ENCODE data around the gene HIC1.

The HIC1 gene

GRCh38 chr17:2030779-2031163, 24.1 kb upstream of the HIC1 start:
- H3K27me3 Mint-ChIP-seq = peaks cover 43% of the 10 kb centered on the region
- H3K36me3 Mint-ChIP-seq (ENCODE audit: low read depth) = peaks cover 34% of the 10 kb centered on the region
- H3K4me3 Mint-ChIP-seq = peak overlapping the region; percentile 94
- H3K27ac Mint-ChIP-seq = peak overlapping the region; percentile 81
- intact Hi-C loops (cut with micrococcal nuclease) = no loop called here
- H3K4me1 Mint-ChIP-seq (ENCODE audit: low read depth) = peaks cover 40% of the 10 kb centered on the region
- H3K9me3 Mint-ChIP-seq = no peaks in the 10 kb centered on the region

DNA sequence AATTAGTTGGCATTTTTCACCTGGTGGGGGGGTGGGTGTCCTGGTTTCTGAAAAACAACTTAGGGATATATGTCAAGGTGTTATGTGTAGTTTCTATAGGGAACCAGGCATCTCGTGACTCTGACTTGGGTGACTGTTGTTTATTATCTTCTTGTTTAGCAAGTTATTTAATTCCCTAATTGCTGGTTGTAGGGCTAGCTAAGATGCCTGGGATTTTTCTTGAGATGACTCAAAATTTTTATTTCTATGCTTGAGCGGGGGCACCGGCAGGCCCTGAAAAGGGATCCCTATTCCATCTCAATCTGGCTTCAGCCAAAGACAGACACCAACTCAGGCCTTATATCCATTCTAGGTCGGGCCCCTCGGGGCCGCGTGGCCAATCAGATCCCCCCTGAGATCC, 21.8 kb upstream of the HIC1 start:
- Mint-ChIP-seq H3K4me1 (ENCODE audit: low read depth) (peaks cover 32% of the 10 kb centered on the region), H3K36me3 (ENCODE audit: low read depth) (peaks cover 49% of the 10 kb centered on the region), H3K9me3 (no peaks in the 10 kb centered on the region), H3K4me3 (no peak overlapping the region), H3K27ac (no peak overlapping the region), H3K27me3 (peaks cover 19% of the 10 kb centered on the region)
- intact Hi-C loops (cut with micrococcal nuclease) = no loop called here

DNA sequence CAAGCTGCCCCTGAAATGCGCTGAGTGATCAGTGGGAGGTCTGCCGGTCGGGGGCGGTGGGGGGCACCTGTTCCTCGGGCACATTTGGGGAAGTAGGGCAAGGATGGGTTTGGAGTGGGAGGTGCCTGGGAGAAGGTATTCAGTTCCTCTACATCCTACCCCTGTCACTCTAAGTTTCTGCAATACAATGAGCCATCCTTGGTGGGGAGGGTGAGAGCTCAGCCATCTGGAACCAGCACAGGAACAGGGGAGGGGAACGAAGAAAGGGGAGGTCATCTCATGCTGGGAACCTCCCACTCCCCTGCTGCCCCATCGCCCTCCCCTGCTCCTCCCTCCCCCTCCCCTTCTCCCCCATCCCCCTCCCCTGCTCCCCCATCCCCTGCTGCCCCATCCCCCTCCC, 20.7 kb upstream of the HIC1 start:
- Mint-ChIP-seq H3K27ac (no peak overlapping the region), H3K4me1 (ENCODE audit: low read depth) (peaks cover 23% of the 10 kb centered on the region), H3K9me3 (no peaks in the 10 kb centered on the region), H3K4me3 (no peak overlapping the region), H3K27me3 (peaks cover 9% of the 10 kb centered on the region), H3K36me3 (ENCODE audit: low read depth) (peaks cover 58% of the 10 kb centered on the region)
- intact Hi-C loops (cut with micrococcal nuclease) = no loop called here

GRCh38 chr17:2034806-2035540, 19.9 kb upstream of the HIC1 start:
- intact Hi-C loops (cut with micrococcal nuclease) = no loop called here
- H3K27ac Mint-ChIP-seq = no peak overlapping the region
- H3K9me3 Mint-ChIP-seq = no peaks in the 10 kb centered on the region
- H3K27me3 Mint-ChIP-seq = peaks cover 1% of the 10 kb centered on the region
- peaks cover 18% of the 10 kb centered on the region for H3K4me1 Mint-ChIP-seq (ENCODE audit: low read depth)
- no peak overlapping the region for H3K4me3 Mint-ChIP-seq
- peaks cover 66% of the 10 kb centered on the region for H3K36me3 Mint-ChIP-seq (ENCODE audit: low read depth)

- H3K27me3 Mint-ChIP-seq = no peaks in the 10 kb centered on the region
- intact Hi-C loops (cut with micrococcal nuclease) = no loop called here
- no peak overlapping the region for H3K4me3 Mint-ChIP-seq
- H3K27ac Mint-ChIP-seq = no peak overlapping the region
- H3K36me3 Mint-ChIP-seq (ENCODE audit: low read depth) = peaks cover 67% of the 10 kb centered on the region
- H3K4me1 Mint-ChIP-seq (ENCODE audit: low read depth) = peaks cover 11% of the 10 kb centered on the region
- H3K9me3 Mint-ChIP-seq = no peaks in the 10 kb centered on the region
These were observed 19.1 kb upstream of the HIC1 start for GRCh38 chr17:2035541-2036488.

DNA sequence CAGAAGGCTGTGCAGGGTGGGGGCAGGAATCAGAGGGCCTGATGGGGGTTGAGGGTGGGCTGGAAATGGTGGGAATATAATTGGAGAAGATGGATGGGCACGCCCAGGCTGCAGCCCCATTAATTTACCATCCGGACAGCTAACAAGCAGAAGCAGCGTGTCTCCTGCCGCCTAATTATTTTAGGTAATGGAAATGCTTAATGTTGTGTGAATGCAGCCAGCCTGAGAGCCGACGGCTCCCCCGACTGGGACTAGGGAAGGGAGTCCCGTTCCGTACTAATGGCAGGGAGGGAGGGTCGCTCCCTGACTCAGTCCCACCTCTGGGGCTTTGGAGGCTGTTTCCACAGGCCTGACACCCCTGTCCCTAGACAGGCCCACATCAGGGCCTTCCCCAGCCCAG, 17.7 kb upstream of the HIC1 start:
- Mint-ChIP-seq H3K4me3 (no peak overlapping the region), H3K36me3 (ENCODE audit: low read depth) (peaks cover 74% of the 10 kb centered on the region), H3K27me3 (no peaks in the 10 kb centered on the region), H3K9me3 (no peaks in the 10 kb centered on the region), H3K4me1 (ENCODE audit: low read depth) (peaks cover 12% of the 10 kb centered on the region), H3K27ac (no peak overlapping the region)
- intact Hi-C loops (cut with micrococcal nuclease) = no loop called here

DNA sequence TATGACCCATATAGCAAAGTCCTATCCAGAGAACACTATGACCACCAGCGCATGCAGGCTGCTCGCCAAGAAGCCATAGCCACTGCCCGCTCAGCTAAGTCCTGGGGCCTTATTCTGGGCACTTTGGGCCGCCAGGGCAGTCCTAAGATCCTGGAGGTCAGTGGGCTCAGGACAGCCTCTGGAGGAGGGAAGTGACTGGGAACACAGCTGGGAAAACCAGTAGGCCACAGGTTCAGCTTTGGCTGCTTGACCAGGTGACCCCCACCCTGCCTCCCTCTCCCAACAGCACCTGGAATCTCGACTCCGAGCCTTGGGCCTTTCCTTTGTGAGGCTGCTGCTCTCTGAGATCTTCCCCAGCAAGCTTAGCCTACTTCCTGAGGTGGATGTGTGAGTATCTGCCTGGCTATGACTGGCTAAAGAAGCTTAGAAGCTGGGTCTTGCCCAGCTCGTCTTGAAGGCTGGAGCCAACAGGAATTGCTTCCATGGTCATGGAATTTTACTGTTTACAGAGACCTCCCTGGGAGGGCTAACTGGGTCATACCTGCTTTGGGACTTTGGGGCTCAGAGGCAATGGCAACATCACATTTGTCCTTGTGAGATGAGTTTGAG, 14.6 kb upstream of the HIC1 start:
- H3K27ac Mint-ChIP-seq = no peak overlapping the region
- peaks cover 19% of the 10 kb centered on the region for H3K4me1 Mint-ChIP-seq (ENCODE audit: low read depth)
- H3K27me3 Mint-ChIP-seq = no peaks in the 10 kb centered on the region

DNA sequence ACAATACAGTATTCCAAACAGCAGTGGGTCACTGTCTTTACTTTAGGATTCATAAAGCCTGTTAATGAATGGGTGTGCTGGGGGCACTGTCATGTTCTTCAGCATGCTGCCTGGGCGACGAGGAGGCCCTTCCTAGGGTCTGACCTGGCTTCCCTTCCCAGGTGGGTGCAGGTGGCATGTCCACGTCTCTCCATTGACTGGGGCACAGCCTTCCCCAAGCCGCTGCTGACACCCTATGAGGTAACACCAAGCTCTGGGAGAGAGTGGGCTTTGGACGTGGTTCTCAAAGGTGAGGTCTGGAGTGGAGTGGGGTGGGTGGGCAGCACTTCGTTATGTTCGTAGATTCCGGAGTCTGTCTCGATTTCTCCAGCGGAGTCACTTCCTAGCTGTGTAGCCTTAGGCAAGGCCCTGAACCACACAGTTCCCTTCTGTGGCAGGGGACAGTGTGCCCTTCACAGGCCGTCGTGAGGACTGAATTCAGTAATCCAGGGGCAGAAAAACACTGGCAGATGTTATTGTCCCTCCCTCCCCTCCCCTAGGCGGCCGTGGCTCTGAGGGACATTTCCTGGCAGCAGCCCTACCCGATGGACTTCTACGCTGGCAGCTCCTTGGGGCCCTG, 13.9 kb upstream of the HIC1 start:
- H3K4me3 Mint-ChIP-seq = peak overlapping the region; percentile 86
- H3K27ac Mint-ChIP-seq = no peak overlapping the region
- H3K9me3 Mint-ChIP-seq = no peaks in the 10 kb centered on the region
- intact Hi-C loops (cut with micrococcal nuclease) = no loop called here
- no peaks in the 10 kb centered on the region for H3K27me3 Mint-ChIP-seq
- peaks cover 19% of the 10 kb centered on the region for H3K4me1 Mint-ChIP-seq (ENCODE audit: low read depth)
- peaks cover 80% of the 10 kb centered on the region for H3K36me3 Mint-ChIP-seq (ENCODE audit: low read depth)

More for the DNA sequence above, 14.6 kb upstream of the HIC1 start:
- H3K36me3 Mint-ChIP-seq (ENCODE audit: low read depth) = peaks cover 87% of the 10 kb centered on the region
- H3K4me3 Mint-ChIP-seq = no peak overlapping the region
- intact Hi-C loops (cut with micrococcal nuclease) = no loop called here
- H3K9me3 Mint-ChIP-seq = no peaks in the 10 kb centered on the region

GRCh38 chr17:2041561-2042389, 13.1 kb upstream of the HIC1 start, which contains the start of gene OVCA2:
Gene OVCA2, plus strand, starts transcription at chr17:2042022. Its CDS starts 26 bp downstream, at chr17:2042048.
- peaks cover 19% of the 10 kb centered on the region for H3K4me1 Mint-ChIP-seq (ENCODE audit: low read depth)
- peak within 1 kb of the TSS; percentile 86 for H3K4me3 Mint-ChIP-seq
- no peaks in the 10 kb centered on the region for H3K9me3 Mint-ChIP-seq
- H3K27me3 Mint-ChIP-seq = no peaks in the 10 kb centered on the region
- intact Hi-C loops (cut with micrococcal nuclease) = no loop called here
- H3K36me3 Mint-ChIP-seq (ENCODE audit: low read depth) = peaks cover 72% of the 10 kb centered on the region
- H3K27ac Mint-ChIP-seq = peak within 1 kb of the TSS; percentile 93

GRCh38 chr17:2042390-2042847, 12.5 kb upstream of the HIC1 start:
- Mint-ChIP-seq H3K4me3 (peak overlapping the region; percentile 86), H3K27me3 (peaks cover 2% of the 10 kb centered on the region), H3K27ac (peak overlapping the region; percentile 93), H3K4me1 (ENCODE audit: low read depth) (peaks cover 19% of the 10 kb centered on the region), H3K9me3 (no peaks in the 10 kb centered on the region), H3K36me3 (ENCODE audit: low read depth) (peaks cover 66% of the 10 kb centered on the region)
- intact Hi-C loops (cut with micrococcal nuclease) = no loop called here

- intact Hi-C loops (cut with micrococcal nuclease) = no loop called here
- no peaks in the 10 kb centered on the region for H3K9me3 Mint-ChIP-seq
These were observed 12.0 kb upstream of the HIC1 start for GRCh38 chr17:2042933-2043332.

DNA sequence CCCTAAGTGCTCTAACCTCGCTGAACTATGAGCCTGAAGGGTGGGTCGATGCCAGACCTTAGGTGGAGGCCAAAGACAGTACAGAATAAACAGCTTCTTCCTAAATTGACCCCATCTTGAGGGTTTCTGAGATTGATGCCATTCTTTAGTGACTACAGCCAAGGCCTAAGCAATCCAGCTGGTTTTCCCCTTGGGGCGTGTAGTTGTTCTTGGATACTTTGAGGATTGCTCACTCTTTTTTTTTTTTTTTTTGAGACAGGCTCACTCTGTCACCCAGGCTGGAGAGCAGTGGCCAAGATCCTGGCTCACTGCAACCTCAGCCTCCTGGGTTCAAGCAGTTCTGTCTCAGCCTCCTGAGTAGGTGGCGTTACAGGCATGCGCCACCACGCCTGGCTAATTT, 11.1 kb upstream of the HIC1 start:
- H3K4me1 Mint-ChIP-seq (ENCODE audit: low read depth) = peaks cover 26% of the 10 kb centered on the region
- H3K9me3 Mint-ChIP-seq = no peaks in the 10 kb centered on the region
- H3K27ac Mint-ChIP-seq = no peak overlapping the region
- no peak overlapping the region for H3K4me3 Mint-ChIP-seq
- peaks cover 13% of the 10 kb centered on the region for H3K27me3 Mint-ChIP-seq
- H3K36me3 Mint-ChIP-seq (ENCODE audit: low read depth) = peaks cover 56% of the 10 kb centered on the region
- intact Hi-C loops (cut with micrococcal nuclease) = no loop called here

More at GRCh38 chr17:2042933-2043332, 12.0 kb upstream of the HIC1 start:
- Mint-ChIP-seq H3K27me3 (peaks cover 6% of the 10 kb centered on the region), H3K36me3 (ENCODE audit: low read depth) (peaks cover 61% of the 10 kb centered on the region), H3K27ac (peak overlapping the region; percentile 93), H3K4me1 (ENCODE audit: low read depth) (peaks cover 21% of the 10 kb centered on the region), H3K4me3 (peak overlapping the region; percentile 86)

All from dendritic cell treated with granulocyte-macrophage colony-stimulating factor and Interleukin-4, amounts not matched to agents 40 ng/mL and 50 ng/mL, for 4 days (primary cell).